K562 (cell line): Measurements from ENCODE around the gene TFB2M. TPM values are rescaled to one million over a fixed set of nuclear protein-coding genes. Genes with fewer than 3 reads are reported as not detected.

Experiments used
- FOXJ2 ChIP-seq: fragments of 200-800 bp; sonication (Bioruptor generic); IDR thresholded peaks from 2 replicates; pipeline ENCODE4 v1.6.1; 2016; ENCODE audit warnings: missing genetic modification characterization, missing compliant biosample characterization
- MXI1 ChIP-seq: IDR thresholded peaks from 2 replicates; pipeline ENCODE4 v1.6.1; 2011; ENCODE audit warnings: low read depth, mild to moderate bottlenecking, improper control_type of control experiment, low read length
- NFIC ChIP-seq: fragments of 450-650 bp; IDR thresholded peaks from 2 replicates; pipeline ENCODE4 v1.6.1; 2017; ENCODE audit warnings: mild to moderate bottlenecking, inconsistent platforms
- RFX1 ChIP-seq: fragments of 450-650 bp; IDR thresholded peaks from 2 replicates; pipeline ENCODE4 v1.6.1; 2016; ENCODE audit warnings: mild to moderate bottlenecking, moderate library complexity
- ZNF778 ChIP-seq: fragments of 450-650 bp; formaldehyde crosslinking; IDR thresholded peaks from 2 replicates; pipeline ENCODE4 v1.4.0; 2020; ENCODE audit warnings: mild to moderate bottlenecking, moderate library complexity
- polyA plus RNA-seq, 8 experiments: library from polyadenylated mRNA; depleted of rRNA in 4 of 8; stranded (reverse) in 5 of 8; unstranded in 3 of 8; fragments of >200 nt; fragmentation: Nextera tagmentation in 2 of 8; fragmentation: Illumina TruSeq in 1 of 8; extraction: Ambion mirVana in 2 of 8; extraction: Trizol in 1 of 8; gene quantifications; 2 replicates each; pipeline versions ENCODE4 v1.2.1 to v1.2.3, GENCODE V29; 2011 to 2014; ENCODE audit warnings: inconsistent platforms in 1 of 8, missing spikeins in 1 of 8
- total RNA-seq, 7 experiments: library from RNA; depleted of rRNA in 6 of 7; stranded (reverse); fragments of >200 nt in 6 of 7; fragmentation: Illumina TruSeq in 2 of 7; extraction: Trizol in 2 of 7; gene quantifications; 2 replicates each; pipeline versions ENCODE4 v1.2.1 to v1.2.3, GENCODE V29; 2011 to 2021; ENCODE audit warnings: low replicate concordance in 1 of 7
- TF ChIP-seq, protein P1 (sequence below): fragments of 450-650 bp; IDR thresholded peaks from 2 replicates; pipeline ENCODE4 v1.6.1; 2016; ENCODE audit warnings: mild to moderate bottlenecking, moderate library complexity
- TF ChIP-seq, protein P2 (sequence below): sonication (generic); formaldehyde crosslinking; IDR thresholded peaks from 2 replicates; pipeline ENCODE4 v1.8.1; 2023; ENCODE audit warnings: mild to moderate bottlenecking, missing genetic modification reagents
- TF ChIP-seq, protein P3 (sequence below): sonication (generic); formaldehyde crosslinking; IDR thresholded peaks from 2 replicates; pipeline ENCODE4 v1.8.0; 2022; ENCODE audit warnings: missing genetic modification reagents, mild to moderate bottlenecking, borderline replicate concordance
- TF ChIP-seq, protein P4 (sequence below): fragments of 450-650 bp; IDR thresholded peaks from 2 replicates; pipeline ENCODE4 v1.6.1; 2017; ENCODE audit warnings: antibody characterized with exemption, mild to moderate bottlenecking

TFB2M gene
- total and polyA plus RNA-seq, 9 of the 15 experiments (the other 6 are each of a cell fraction or from before 2014, with no cell fraction given): 55.1 to 162 (median 70.6) TPM

DNA sequence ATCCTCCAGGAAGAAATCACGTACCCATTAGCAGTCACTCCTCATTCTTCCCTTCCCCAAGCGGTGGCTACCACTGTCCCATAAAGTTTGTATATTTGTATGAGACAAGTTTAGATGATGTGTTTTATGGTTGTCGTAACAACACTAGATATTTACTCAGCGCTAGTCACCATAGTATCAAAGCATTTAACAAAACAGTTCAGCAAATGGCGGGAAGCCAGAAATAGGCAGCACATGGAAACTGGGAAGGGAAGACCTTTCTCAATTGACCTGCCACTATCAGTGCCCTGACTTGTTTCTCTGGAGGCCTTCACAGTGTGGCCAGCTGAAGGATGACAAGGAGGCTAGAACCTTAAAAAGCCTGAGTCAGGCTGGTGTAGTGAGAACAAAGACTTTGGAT is 31.3 kb upstream of the TFB2M start (continued):
- TF ChIP-seq, protein P1, sequence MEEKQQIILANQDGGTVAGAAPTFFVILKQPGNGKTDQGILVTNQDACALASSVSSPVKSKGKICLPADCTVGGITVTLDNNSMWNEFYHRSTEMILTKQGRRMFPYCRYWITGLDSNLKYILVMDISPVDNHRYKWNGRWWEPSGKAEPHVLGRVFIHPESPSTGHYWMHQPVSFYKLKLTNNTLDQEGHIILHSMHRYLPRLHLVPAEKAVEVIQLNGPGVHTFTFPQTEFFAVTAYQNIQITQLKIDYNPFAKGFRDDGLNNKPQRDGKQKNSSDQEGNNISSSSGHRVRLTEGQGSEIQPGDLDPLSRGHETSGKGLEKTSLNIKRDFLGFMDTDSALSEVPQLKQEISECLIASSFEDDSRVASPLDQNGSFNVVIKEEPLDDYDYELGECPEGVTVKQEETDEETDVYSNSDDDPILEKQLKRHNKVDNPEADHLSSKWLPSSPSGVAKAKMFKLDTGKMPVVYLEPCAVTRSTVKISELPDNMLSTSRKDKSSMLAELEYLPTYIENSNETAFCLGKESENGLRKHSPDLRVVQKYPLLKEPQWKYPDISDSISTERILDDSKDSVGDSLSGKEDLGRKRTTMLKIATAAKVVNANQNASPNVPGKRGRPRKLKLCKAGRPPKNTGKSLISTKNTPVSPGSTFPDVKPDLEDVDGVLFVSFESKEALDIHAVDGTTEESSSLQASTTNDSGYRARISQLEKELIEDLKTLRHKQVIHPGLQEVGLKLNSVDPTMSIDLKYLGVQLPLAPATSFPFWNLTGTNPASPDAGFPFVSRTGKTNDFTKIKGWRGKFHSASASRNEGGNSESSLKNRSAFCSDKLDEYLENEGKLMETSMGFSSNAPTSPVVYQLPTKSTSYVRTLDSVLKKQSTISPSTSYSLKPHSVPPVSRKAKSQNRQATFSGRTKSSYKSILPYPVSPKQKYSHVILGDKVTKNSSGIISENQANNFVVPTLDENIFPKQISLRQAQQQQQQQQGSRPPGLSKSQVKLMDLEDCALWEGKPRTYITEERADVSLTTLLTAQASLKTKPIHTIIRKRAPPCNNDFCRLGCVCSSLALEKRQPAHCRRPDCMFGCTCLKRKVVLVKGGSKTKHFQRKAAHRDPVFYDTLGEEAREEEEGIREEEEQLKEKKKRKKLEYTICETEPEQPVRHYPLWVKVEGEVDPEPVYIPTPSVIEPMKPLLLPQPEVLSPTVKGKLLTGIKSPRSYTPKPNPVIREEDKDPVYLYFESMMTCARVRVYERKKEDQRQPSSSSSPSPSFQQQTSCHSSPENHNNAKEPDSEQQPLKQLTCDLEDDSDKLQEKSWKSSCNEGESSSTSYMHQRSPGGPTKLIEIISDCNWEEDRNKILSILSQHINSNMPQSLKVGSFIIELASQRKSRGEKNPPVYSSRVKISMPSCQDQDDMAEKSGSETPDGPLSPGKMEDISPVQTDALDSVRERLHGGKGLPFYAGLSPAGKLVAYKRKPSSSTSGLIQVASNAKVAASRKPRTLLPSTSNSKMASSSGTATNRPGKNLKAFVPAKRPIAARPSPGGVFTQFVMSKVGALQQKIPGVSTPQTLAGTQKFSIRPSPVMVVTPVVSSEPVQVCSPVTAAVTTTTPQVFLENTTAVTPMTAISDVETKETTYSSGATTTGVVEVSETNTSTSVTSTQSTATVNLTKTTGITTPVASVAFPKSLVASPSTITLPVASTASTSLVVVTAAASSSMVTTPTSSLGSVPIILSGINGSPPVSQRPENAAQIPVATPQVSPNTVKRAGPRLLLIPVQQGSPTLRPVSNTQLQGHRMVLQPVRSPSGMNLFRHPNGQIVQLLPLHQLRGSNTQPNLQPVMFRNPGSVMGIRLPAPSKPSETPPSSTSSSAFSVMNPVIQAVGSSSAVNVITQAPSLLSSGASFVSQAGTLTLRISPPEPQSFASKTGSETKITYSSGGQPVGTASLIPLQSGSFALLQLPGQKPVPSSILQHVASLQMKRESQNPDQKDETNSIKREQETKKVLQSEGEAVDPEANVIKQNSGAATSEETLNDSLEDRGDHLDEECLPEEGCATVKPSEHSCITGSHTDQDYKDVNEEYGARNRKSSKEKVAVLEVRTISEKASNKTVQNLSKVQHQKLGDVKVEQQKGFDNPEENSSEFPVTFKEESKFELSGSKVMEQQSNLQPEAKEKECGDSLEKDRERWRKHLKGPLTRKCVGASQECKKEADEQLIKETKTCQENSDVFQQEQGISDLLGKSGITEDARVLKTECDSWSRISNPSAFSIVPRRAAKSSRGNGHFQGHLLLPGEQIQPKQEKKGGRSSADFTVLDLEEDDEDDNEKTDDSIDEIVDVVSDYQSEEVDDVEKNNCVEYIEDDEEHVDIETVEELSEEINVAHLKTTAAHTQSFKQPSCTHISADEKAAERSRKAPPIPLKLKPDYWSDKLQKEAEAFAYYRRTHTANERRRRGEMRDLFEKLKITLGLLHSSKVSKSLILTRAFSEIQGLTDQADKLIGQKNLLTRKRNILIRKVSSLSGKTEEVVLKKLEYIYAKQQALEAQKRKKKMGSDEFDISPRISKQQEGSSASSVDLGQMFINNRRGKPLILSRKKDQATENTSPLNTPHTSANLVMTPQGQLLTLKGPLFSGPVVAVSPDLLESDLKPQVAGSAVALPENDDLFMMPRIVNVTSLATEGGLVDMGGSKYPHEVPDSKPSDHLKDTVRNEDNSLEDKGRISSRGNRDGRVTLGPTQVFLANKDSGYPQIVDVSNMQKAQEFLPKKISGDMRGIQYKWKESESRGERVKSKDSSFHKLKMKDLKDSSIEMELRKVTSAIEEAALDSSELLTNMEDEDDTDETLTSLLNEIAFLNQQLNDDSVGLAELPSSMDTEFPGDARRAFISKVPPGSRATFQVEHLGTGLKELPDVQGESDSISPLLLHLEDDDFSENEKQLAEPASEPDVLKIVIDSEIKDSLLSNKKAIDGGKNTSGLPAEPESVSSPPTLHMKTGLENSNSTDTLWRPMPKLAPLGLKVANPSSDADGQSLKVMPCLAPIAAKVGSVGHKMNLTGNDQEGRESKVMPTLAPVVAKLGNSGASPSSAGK: peak; percentile 23; the same call in 1 of the 2 replicates
- TF ChIP-seq RFX1 (peak; percentile 80), FOXJ2 (tag) (peak; percentile 99), NFIC (peak; percentile 58), MXI1 (peak; percentile 92), ZNF778 (CRISPR knock-in tag) (no peak)
- TF ChIP-seq, protein P2, sequence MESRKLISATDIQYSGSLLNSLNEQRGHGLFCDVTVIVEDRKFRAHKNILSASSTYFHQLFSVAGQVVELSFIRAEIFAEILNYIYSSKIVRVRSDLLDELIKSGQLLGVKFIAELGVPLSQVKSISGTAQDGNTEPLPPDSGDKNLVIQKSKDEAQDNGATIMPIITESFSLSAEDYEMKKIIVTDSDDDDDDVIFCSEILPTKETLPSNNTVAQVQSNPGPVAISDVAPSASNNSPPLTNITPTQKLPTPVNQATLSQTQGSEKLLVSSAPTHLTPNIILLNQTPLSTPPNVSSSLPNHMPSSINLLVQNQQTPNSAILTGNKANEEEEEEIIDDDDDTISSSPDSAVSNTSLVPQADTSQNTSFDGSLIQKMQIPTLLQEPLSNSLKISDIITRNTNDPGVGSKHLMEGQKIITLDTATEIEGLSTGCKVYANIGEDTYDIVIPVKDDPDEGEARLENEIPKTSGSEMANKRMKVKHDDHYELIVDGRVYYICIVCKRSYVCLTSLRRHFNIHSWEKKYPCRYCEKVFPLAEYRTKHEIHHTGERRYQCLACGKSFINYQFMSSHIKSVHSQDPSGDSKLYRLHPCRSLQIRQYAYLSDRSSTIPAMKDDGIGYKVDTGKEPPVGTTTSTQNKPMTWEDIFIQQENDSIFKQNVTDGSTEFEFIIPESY: peak; percentile 95
- TF ChIP-seq, protein P3, sequence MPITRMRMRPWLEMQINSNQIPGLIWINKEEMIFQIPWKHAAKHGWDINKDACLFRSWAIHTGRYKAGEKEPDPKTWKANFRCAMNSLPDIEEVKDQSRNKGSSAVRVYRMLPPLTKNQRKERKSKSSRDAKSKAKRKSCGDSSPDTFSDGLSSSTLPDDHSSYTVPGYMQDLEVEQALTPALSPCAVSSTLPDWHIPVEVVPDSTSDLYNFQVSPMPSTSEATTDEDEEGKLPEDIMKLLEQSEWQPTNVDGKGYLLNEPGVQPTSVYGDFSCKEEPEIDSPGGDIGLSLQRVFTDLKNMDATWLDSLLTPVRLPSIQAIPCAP: no peak
- TF ChIP-seq, protein P4, sequence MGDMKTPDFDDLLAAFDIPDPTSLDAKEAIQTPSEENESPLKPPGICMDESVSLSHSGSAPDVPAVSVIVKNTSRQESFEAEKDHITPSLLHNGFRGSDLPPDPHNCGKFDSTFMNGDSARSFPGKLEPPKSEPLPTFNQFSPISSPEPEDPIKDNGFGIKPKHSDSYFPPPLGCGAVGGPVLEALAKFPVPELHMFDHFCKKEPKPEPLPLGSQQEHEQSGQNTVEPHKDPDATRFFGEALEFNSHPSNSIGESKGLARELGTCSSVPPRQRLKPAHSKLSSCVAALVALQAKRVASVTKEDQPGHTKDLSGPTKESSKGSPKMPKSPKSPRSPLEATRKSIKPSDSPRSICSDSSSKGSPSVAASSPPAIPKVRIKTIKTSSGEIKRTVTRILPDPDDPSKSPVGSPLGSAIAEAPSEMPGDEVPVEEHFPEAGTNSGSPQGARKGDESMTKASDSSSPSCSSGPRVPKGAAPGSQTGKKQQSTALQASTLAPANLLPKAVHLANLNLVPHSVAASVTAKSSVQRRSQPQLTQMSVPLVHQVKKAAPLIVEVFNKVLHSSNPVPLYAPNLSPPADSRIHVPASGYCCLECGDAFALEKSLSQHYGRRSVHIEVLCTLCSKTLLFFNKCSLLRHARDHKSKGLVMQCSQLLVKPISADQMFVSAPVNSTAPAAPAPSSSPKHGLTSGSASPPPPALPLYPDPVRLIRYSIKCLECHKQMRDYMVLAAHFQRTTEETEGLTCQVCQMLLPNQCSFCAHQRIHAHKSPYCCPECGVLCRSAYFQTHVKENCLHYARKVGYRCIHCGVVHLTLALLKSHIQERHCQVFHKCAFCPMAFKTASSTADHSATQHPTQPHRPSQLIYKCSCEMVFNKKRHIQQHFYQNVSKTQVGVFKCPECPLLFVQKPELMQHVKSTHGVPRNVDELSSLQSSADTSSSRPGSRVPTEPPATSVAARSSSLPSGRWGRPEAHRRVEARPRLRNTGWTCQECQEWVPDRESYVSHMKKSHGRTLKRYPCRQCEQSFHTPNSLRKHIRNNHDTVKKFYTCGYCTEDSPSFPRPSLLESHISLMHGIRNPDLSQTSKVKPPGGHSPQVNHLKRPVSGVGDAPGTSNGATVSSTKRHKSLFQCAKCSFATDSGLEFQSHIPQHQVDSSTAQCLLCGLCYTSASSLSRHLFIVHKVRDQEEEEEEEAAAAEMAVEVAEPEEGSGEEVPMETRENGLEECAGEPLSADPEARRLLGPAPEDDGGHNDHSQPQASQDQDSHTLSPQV: peak; percentile 23; the same call in 1 of the 2 replicates
